Parathyroid adenoma (tissue), 2 donors: ENCODE data around the gene CYP4B1.
"Not testable (repeated sequence)": the region's sequence is repeated elsewhere in the genome, so short reads cannot be mapped to it uniquely, and the experiment has no call there.

ENCODE experiments used
- H2AFZ ChIP-seq: fragments of 300-600 bp; sonication (generic); one replicate; pipeline ENCODE4 v1.7.0; 2017; ENCODE audit warnings: antibody characterized with exemption, mild to moderate bottlenecking
- H3K27ac ChIP-seq: fragments of 300-600 bp; sonication (generic); one replicate; pipeline ENCODE4 v1.7.0; 2017
- H3K27me3 ChIP-seq: fragments of 300-600 bp; sonication (generic); one replicate; pipeline ENCODE4 v1.7.0; 2017; ENCODE audit warnings: low read length; ENCODE audit not compliant: control insufficient read depth, insufficient read depth
- H3K36me3 ChIP-seq: fragments of 300-600 bp; sonication (generic); one replicate; pipeline ENCODE4 v1.7.0; 2017; ENCODE audit warnings: low read length; ENCODE audit not compliant: control insufficient read depth, insufficient read depth
- H3K4me1 ChIP-seq: fragments of 300-600 bp; sonication (generic); one replicate; pipeline ENCODE4 v1.7.0; 2017; ENCODE audit warnings: control low read depth
- H3K4me2 ChIP-seq: fragments of 300-600 bp; sonication (generic); one replicate; pipeline ENCODE4 v1.7.0; 2017; ENCODE audit warnings: low read length
- H3K4me3 ChIP-seq: fragments of 300-600 bp; sonication (generic); one replicate; pipeline ENCODE4 v1.7.0; 2017; ENCODE audit warnings: low read depth, low read length
- H3K79me2 ChIP-seq: fragments of 300-600 bp; sonication (generic); one replicate; pipeline ENCODE4 v1.7.0; 2017; ENCODE audit warnings: control low read depth
- H3K9ac ChIP-seq: fragments of 300-600 bp; sonication (generic); one replicate; pipeline ENCODE4 v1.7.0; 2017; ENCODE audit warnings: mild to moderate bottlenecking
- H3K9me3 ChIP-seq: fragments of 300-600 bp; sonication (generic); one replicate; pipeline ENCODE4 v1.7.0; 2017; ENCODE audit warnings: low read length; ENCODE audit not compliant: control insufficient read depth
- TF ChIP-seq, protein P1 (sequence below): fragments of 300-600 bp; sonication (generic); IDR thresholded peaks from one replicate; pipeline ENCODE4 v1.7.0; 2017; ENCODE audit warnings: antibody characterized with exemption, mild to moderate bottlenecking
- donor health status: primary hyperparathyroidism.

Gene CYP4B1

DNA sequence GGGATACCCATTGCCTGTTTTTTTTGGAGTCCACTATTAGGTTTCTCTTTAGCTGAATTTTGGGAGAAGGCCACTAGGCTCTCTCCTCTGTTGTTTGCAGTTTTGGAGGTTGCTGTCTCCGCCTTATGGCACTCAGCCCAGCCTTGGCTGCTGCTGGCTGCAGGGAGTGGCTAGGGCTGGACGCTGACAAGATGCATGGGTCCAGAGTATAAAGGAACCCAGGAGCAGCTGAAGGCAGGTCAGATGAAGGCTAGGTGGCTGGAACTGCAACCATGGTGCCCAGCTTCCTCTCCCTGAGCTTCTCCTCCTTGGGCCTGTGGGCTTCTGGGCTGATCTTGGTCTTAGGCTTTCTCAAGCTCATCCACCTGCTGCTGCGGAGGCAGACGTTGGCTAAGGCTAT lies at the start of gene CYP4B1:
Gene CYP4B1, plus strand, starts transcription at position 237 of the 400 bp plus-strand sequence. Its CDS starts 36 bp downstream, at position 273.
- Histone ChIP-seq H3K27me3 (no peaks in the 10 kb centered on the region), H3K4me2 (no peak within 1 kb of the TSS), H3K9ac (no peak within 1 kb of the TSS), H3K9me3 (no peaks in the 10 kb centered on the region), H3K36me3 (no peaks in the 10 kb centered on the region), H3K4me3 (no peak within 1 kb of the TSS), H3K4me1 (peaks cover under 1% of the 10 kb centered on the region), H3K27ac (no peak within 1 kb of the TSS), H2AFZ (no peak within 1 kb of the TSS), H3K79me2 (no peaks in the 10 kb centered on the region)
- TF ChIP-seq, protein P1, sequence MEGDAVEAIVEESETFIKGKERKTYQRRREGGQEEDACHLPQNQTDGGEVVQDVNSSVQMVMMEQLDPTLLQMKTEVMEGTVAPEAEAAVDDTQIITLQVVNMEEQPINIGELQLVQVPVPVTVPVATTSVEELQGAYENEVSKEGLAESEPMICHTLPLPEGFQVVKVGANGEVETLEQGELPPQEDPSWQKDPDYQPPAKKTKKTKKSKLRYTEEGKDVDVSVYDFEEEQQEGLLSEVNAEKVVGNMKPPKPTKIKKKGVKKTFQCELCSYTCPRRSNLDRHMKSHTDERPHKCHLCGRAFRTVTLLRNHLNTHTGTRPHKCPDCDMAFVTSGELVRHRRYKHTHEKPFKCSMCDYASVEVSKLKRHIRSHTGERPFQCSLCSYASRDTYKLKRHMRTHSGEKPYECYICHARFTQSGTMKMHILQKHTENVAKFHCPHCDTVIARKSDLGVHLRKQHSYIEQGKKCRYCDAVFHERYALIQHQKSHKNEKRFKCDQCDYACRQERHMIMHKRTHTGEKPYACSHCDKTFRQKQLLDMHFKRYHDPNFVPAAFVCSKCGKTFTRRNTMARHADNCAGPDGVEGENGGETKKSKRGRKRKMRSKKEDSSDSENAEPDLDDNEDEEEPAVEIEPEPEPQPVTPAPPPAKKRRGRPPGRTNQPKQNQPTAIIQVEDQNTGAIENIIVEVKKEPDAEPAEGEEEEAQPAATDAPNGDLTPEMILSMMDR = no peak

DNA sequence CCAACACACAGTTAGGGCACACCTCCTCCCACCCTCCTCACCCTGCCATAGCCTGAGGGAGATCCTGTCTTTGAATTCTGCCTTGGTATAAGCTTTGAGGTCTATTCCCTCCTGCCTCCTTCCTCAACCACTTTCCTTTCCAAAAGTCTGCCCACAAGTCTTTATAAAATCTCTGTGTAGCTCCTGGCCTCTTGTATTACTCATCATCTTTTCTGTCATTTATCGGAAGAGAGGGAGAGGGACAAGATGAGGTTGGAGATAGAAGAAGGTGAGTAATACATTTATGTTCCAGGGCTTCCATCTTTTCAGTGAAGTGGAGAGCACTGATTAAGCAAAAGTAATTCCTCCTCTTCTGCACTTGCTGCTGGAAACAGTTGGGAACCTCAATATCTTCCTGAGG lies 49.4 kb upstream of the CYP4B1 start:
- no peaks in the 10 kb centered on the region for H3K9me3 ChIP-seq
- H2AFZ ChIP-seq = no peak overlapping the region
- no peak overlapping the region for H3K9ac ChIP-seq
- H3K27ac ChIP-seq = no peak overlapping the region
- H3K4me2 ChIP-seq = no peak overlapping the region
- no peak overlapping the region for H3K4me3 ChIP-seq
- H3K79me2 ChIP-seq = no peaks in the 10 kb centered on the region
- H3K4me1 ChIP-seq = no peaks in the 10 kb centered on the region
- TF ChIP-seq, protein P1 = no peak
- no peaks in the 10 kb centered on the region for H3K27me3 ChIP-seq
- no peaks in the 10 kb centered on the region for H3K36me3 ChIP-seq

GRCh38 chr1:46749921-46750404 lies 48.9 kb upstream of the CYP4B1 start:
- TF ChIP-seq, protein P1 = no peak
- no peaks in the 10 kb centered on the region for H3K27me3 ChIP-seq
- H3K27ac ChIP-seq = no peak overlapping the region
- H3K4me1 ChIP-seq = no peaks in the 10 kb centered on the region
- no peak overlapping the region for H3K4me3 ChIP-seq
- no peaks in the 10 kb centered on the region for H3K79me2 ChIP-seq
- no peak overlapping the region for H3K9ac ChIP-seq
- no peaks in the 10 kb centered on the region for H3K9me3 ChIP-seq
- H3K36me3 ChIP-seq = no peaks in the 10 kb centered on the region
- no peak overlapping the region for H3K4me2 ChIP-seq
- no peak overlapping the region for H2AFZ ChIP-seq

DNA sequence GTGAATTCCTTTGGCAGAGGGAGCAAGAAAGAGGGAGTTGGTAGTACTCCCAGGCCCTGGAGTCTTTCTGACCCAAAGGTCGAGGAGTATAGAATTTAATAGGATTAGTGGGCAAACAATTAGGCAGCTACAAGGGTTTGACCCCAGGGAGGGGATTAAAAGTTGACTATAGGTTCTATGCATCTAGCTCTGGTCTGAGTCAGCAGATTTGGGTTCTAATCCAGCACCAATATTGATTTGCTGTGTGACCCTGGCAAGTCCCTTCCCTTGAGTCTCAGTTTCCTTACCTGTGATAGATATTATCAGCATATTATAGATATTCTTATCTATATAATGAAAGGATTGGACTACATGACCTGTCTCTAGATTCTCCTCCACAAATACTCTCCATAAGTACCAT lies 44.9 kb upstream of the CYP4B1 start:
- H3K9me3 ChIP-seq = no peaks in the 10 kb centered on the region
- H3K79me2 ChIP-seq = no peaks in the 10 kb centered on the region
- H3K27me3 ChIP-seq = no peaks in the 10 kb centered on the region
- H3K9ac ChIP-seq = no peak overlapping the region
- H3K36me3 ChIP-seq = no peaks in the 10 kb centered on the region
- no peak overlapping the region for H3K4me3 ChIP-seq
- H3K4me2 ChIP-seq = no peak overlapping the region
- no peak overlapping the region for H2AFZ ChIP-seq
- TF ChIP-seq, protein P1 = no peak
- H3K4me1 ChIP-seq = peaks cover 2% of the 10 kb centered on the region
- no peak overlapping the region for H3K27ac ChIP-seq

- H3K27ac ChIP-seq, H3K4me1 ChIP-seq, H3K79me2 ChIP-seq, H3K36me3 ChIP-seq, H3K9me3 ChIP-seq, H2AFZ ChIP-seq, H3K4me3 ChIP-seq, H3K9ac ChIP-seq, H3K27me3 ChIP-seq, H3K4me2 ChIP-seq: not testable (repeated sequence)
These were observed 44.1 kb upstream of the CYP4B1 start for GRCh38 chr1:46754707-46755106.
